GM12801 (cell line): ENCODE results near the gene PPP1CC.

Experiments used
- TF ChIP-seq, protein P1 (sequence below): IDR thresholded peaks from one replicate; pipeline ENCODE4 v1.5.1; 2011; ENCODE audit warnings: control low read depth; ENCODE audit not compliant: insufficient read length; ENCODE audit errors: extremely low read depth

The PPP1CC gene

DNA sequence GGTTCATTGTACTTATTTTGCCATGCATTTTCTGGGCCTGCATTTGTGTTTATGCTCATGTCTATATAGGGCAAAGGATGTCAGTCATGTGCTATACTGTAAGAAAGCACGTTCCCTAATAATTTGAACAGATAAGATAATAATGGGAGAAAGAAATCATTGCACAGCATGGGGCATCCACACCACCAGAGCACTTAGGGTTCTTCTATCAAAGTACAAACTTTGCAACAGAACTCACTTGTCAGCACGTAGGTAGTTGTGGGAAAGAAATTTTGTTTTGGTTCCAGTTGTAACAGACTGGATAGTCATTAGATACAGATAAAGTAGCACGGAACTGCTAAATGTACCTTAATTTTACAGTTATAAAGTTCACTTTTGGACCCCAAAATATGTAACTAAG lies 10.1 kb downstream of the PPP1CC start:
- TF ChIP-seq, protein P1, sequence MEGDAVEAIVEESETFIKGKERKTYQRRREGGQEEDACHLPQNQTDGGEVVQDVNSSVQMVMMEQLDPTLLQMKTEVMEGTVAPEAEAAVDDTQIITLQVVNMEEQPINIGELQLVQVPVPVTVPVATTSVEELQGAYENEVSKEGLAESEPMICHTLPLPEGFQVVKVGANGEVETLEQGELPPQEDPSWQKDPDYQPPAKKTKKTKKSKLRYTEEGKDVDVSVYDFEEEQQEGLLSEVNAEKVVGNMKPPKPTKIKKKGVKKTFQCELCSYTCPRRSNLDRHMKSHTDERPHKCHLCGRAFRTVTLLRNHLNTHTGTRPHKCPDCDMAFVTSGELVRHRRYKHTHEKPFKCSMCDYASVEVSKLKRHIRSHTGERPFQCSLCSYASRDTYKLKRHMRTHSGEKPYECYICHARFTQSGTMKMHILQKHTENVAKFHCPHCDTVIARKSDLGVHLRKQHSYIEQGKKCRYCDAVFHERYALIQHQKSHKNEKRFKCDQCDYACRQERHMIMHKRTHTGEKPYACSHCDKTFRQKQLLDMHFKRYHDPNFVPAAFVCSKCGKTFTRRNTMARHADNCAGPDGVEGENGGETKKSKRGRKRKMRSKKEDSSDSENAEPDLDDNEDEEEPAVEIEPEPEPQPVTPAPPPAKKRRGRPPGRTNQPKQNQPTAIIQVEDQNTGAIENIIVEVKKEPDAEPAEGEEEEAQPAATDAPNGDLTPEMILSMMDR: no peak

DNA sequence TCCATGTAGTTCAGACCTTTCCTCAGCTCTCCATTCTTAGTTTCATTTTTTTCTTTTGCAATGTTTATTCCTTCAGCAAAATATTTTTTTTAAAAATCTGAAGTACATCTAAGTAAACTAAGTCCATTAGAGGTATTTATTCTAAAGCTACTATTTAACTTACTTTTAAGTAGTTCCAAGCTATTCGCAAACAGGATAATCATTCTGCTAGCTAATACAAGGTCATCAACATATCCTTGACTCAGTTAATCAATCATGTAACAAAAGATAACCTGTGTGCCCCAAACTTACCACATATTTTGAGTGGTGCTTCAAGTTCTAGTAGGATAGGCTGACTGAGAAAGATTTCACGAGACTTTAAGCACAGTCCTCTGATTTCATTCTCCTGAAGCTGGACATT lies 11.2 kb downstream of the PPP1CC start:
- TF ChIP-seq, protein P1: no peak

DNA sequence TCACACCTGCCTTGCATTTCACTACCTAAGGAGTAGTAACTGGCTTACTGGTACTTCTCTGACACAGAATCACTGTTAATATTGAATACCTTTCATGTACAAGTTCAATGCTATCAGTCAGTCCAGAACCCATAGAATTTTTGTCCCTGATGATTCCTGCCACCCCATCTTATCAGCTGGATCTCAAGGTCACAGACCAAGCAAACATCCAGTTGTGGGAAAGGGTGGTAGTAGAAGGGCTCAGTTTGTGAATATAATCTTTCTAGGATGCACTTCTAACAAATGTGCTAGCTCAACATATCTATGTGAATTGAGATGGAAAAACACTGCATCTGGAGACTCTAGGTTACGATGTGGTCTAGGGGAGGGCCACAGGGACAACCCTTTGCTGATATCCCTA lies 14.1 kb downstream of the PPP1CC start:
- TF ChIP-seq, protein P1: no peak

DNA sequence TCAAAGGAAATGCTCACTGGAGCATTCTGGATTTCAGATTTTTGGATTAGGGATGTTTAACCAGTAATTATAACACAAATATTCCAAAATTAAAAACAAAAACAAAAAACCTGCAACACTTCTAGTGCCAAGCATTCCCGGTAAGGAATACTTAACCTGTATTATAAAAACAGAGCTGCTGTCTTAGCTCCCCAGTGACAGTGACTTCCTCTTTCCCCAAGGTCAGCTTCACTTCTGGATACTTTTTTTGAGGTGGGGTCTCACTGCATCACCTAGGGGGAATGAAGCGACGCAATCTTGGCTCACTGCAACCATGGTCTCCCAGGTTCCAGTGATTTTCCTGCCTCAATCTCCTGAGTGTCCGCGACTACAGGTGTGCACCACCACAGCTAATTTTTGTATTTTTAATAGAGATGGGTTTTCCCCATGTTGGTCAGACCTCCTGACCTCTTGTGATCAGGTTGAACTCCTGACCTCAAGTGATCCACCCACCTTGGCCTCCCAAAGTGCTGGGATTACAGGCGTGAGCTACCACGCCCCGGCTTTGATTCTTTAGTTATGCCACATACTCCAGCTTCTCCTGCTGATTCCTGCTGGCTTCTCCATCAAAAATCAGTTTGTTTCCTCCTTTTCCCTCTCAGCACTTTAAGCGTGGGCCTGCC lies 15.9 kb downstream of the PPP1CC start:
- TF ChIP-seq, protein P1: no peak

DNA sequence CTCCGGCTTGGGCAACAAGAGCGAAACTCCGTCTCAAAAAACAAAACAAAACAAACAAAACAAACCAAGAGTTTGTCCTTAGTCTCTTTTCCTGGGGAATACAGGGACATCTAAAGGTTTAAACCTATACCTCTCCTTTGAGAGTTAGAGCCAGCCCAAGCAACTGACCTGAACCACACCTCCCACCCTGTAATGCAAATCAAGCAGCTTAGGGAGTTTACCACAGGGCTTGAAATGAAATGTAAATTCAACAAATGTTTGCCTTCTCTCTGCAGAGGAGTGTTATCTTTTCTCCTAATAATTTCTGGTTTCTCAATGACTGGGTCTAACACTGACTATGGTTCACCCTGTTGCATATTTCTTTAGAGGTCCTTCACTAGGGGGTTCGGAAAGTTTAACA lies 16.7 kb downstream of the PPP1CC start:
- TF ChIP-seq, protein P1: no peak

DNA sequence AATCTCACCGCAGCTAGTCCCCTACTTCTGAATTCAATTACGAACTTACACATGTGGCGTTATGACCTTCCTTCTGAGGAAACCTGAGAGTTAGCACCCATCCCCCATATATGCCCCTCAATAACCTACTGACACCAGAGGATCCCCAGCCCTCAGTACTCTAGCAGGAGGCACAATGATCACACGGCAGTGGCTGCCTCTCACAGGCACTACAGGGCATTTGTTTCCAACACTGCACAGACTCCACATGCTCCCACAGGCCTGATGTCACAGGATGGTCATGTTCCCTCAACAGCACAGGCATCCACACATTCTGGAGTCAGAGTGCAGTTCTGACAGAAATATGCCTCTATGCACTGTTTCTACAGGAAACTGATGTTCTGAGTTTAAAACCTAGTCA lies 17.4 kb downstream of the PPP1CC start:
- TF ChIP-seq, protein P1: no peak

DNA sequence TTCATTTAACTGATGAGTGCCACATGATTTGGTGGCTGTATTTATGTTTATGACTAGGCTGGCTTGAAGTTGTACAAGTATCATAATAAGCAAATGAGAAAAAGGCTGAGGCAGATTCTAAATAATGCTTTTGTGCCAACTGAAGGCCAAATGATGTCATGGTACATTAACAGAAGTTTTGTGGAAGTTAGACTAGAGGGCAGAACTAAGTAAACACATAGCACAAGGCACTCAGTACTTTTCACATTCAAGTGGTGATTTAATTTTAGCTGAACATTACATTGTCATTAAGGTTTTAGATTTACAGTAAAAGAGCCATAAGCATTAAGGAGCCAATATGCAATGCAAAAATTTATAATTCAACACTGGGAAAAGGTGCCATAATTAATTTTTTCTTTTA lies 21.1 kb downstream of the PPP1CC start:
- TF ChIP-seq, protein P1: no peak
